ENCODE results near the gene ARVCF. TPM values are rescaled to one million over a fixed set of nuclear protein-coding genes. Genes with fewer than 3 reads are reported as not detected.

The ARVCF gene
- total RNA-seq, 1 experiment from 2014 or later: 8.2 TPM

- intact Hi-C loops (cut with micrococcal nuclease; ENCODE audit: unreplicated experiment) (no loop called here), in situ Hi-C loops (cut with HindIII; ENCODE audit: low pct_unique_long_range_greater_than_20kb, low sequenced_read_pairs) (no loop called here)
- no peaks in the 10 kb centered on the region for H3K36me3 ChIP-seq (ENCODE audit: control insufficient read depth, insufficient read depth, low read length)
- TF ChIP-seq REST (IDR thresholded peaks at IDR 0.05; ENCODE audit: insufficient read depth in 1 of 2, low read depth in 2 of 2, low read length in 1 of 2): no peak
- no peak for TF ChIP-seq CTCF (IDR thresholded peaks at IDR 0.05)
- TF ChIP-seq TCF7L2 (IDR thresholded peaks at IDR 0.05; ENCODE audit: low read depth, low read length): no peak
- no peak for TF ChIP-seq POLR2AphosphoS5 (IDR thresholded peaks at IDR 0.05; ENCODE audit: low read depth, low read length)
- no peak for TF ChIP-seq SIN3A (IDR thresholded peaks at IDR 0.05; ENCODE audit: borderline replicate concordance, insufficient read depth, low read depth, low read length)
- no peaks in the 10 kb centered on the region for H3K9me3 ChIP-seq (ENCODE audit: control insufficient read depth, insufficient read depth, low read depth, low read length)
- POLR2A ChIA-PET: no interaction called here
- H3K27me3 ChIP-seq (ENCODE audit: control insufficient read depth, insufficient read depth, low read length): no peaks in the 10 kb centered on the region
- H3K27ac ChIP-seq (ENCODE audit: low read length): no peak overlapping the region
- BruUV-seq (replicated peaks): no TSS peak
- CTCF ChIA-PET: interaction anchor here (2.0 kb wide), 1 partner anchor 44 kb away, joined by 10 read pairs; no protein-coding TSS in a partner anchor
- no peak overlapping the region for H3K4me3 ChIP-seq (ENCODE audit: low read depth in 2 of 2, low read length in 2 of 2)
- ATAC-seq (no peak), DNase-seq (ENCODE audit: low read depth, low spot score) (no peak)
- H3K4me1 ChIP-seq (ENCODE audit: control insufficient read depth, insufficient read depth, low read length): no peaks in the 10 kb centered on the region
Observed at GRCh38 chr22:19969141-19969928, 47.3 kb downstream of the ARVCF start.

- ChIA-PET CTCF (no interaction called here), POLR2A (interaction anchor here (0.5 kb wide), 1 partner anchor 105 kb away, joined by 3 read pairs; no protein-coding TSS in a partner anchor)
- Histone ChIP-seq H3K4me1 (ENCODE audit: control insufficient read depth, insufficient read depth, low read length) (no peaks in the 10 kb centered on the region), H3K36me3 (ENCODE audit: control insufficient read depth, insufficient read depth, low read length) (no peaks in the 10 kb centered on the region), H3K27me3 (ENCODE audit: control insufficient read depth, insufficient read depth, low read length) (no peaks in the 10 kb centered on the region), H3K27ac (ENCODE audit: low read length) (no peak overlapping the region), H3K4me3 (ENCODE audit: low read depth in 2 of 2, low read length in 2 of 2) (no peak overlapping the region), H3K9me3 (ENCODE audit: control insufficient read depth, insufficient read depth, low read depth, low read length) (no peaks in the 10 kb centered on the region)
- intact Hi-C loops (cut with micrococcal nuclease; ENCODE audit: unreplicated experiment): no loop called here
- no peak for TF ChIP-seq TCF7L2 (IDR thresholded peaks at IDR 0.05; ENCODE audit: low read depth, low read length)
- TF ChIP-seq POLR2AphosphoS5 (IDR thresholded peaks at IDR 0.05; ENCODE audit: low read depth, low read length): no peak
- TF ChIP-seq SIN3A (IDR thresholded peaks at IDR 0.05; ENCODE audit: borderline replicate concordance, insufficient read depth, low read depth, low read length): no peak
- TF ChIP-seq REST (IDR thresholded peaks at IDR 0.05; ENCODE audit: insufficient read depth in 1 of 2, low read depth in 2 of 2, low read length in 1 of 2): no peak
- no peak for TF ChIP-seq CTCF (IDR thresholded peaks at IDR 0.05)
- in situ Hi-C loops (cut with HindIII; ENCODE audit: low pct_unique_long_range_greater_than_20kb, low sequenced_read_pairs): no loop called here
- DNase-seq (ENCODE audit: low read depth, low spot score) (no peak), ATAC-seq (no peak)
- BruUV-seq (replicated peaks): no TSS peak
Observed at GRCh38 chr22:19968450-19968891, 48.2 kb downstream of the ARVCF start.

All from Panc1 (cell line).